Tibial nerve (tissue), 4 donors: ENCODE results near the gene LHPP.

Experiments
- CTCF ChIP-seq, 5 experiments: fragments of 200-600 bp in 3 of 5; fragments of 450-650 bp in 2 of 5; sonication (generic) in 3 of 5; IDR thresholded peaks; one replicate each; pipeline ENCODE4 v1.5.1; 2016 to 2019; ENCODE audit warnings: antibody characterized with exemption in 5 of 5, mild to moderate bottlenecking in 3 of 5, moderate library complexity in 2 of 5
- EP300 ChIP-seq, 2 donors: sonication (generic); formaldehyde crosslinking; IDR thresholded peaks; one replicate each; pipeline ENCODE4 v1.6.1; 2017; ENCODE audit warnings: antibody characterized with exemption in 2 of 2, mild to moderate bottlenecking in 1 of 2
- POLR2A ChIP-seq, 2 donors: fragments of 450-650 bp; IDR thresholded peaks; one replicate each; pipeline ENCODE4 v1.6.1; 2017; ENCODE audit warnings: antibody characterized with exemption in 2 of 2, mild to moderate bottlenecking in 2 of 2, moderate library complexity in 2 of 2

- TF ChIP-seq POLR2A (IDR thresholded peaks at IDR 0.05) (no peak), CTCF (IDR thresholded peaks at IDR 0.05) (no peak), EP300 (IDR thresholded peaks at IDR 0.05) (no peak)
These were observed 189.3 kb downstream of the LHPP start for GRCh38 chr10:124650820-124651401.
